Smooth muscle cell of the brain vasculature (primary cell): ENCODE data around the gene THUMPD3.
A peak's percentile ranks its signal among the peaks of the same experiment; 100 is the strongest.

Experiments used
- DNase-seq: peaks from one replicate; pipeline ENCODE4 v3.0.0-alpha.2; 2012; ENCODE audit warnings: low read depth, low spot score

The THUMPD3 gene

GRCh38 chr3:9362731-9363530 lies at the start of gene THUMPD3:
Gene THUMPD3 (plus strand): TSS chr3:9363054. CDS start chr3:9365069, 2,015 bp downstream.
- DNase-seq = peak; percentile 61

- no peak for DNase-seq
Measured at GRCh38 chr3:9314796-9315195, 48.1 kb upstream of the THUMPD3 start.

GRCh38 chr3:9316881-9317361 lies 45.9 kb upstream of the THUMPD3 start:
- peak; percentile 4 for DNase-seq

- no peak for DNase-seq
Measured at GRCh38 chr3:9322780-9323179, 40.1 kb upstream of the THUMPD3 start.

- DNase-seq = no peak
Measured at GRCh38 chr3:9324944-9325343, 37.9 kb upstream of the THUMPD3 start.

- DNase-seq = no peak
Measured at GRCh38 chr3:9327578-9327977, 35.3 kb upstream of the THUMPD3 start.

GRCh38 chr3:9330166-9330703 lies 32.6 kb upstream of the THUMPD3 start:
- no peak for DNase-seq

- no peak for DNase-seq
Measured at GRCh38 chr3:9331171-9331570, 31.7 kb upstream of the THUMPD3 start.

GRCh38 chr3:9332250-9333030 lies 30.4 kb upstream of the THUMPD3 start:
- no peak for DNase-seq

GRCh38 chr3:9339761-9340471 lies 22.9 kb upstream of the THUMPD3 start:
- no peak for DNase-seq

GRCh38 chr3:9340472-9340902 lies 22.4 kb upstream of the THUMPD3 start:
- no peak for DNase-seq

GRCh38 chr3:9342696-9343095 lies 20.2 kb upstream of the THUMPD3 start:
- no peak for DNase-seq

- DNase-seq = no peak
Measured at GRCh38 chr3:9343115-9343514, 19.7 kb upstream of the THUMPD3 start.

GRCh38 chr3:9345041-9345440 lies 17.8 kb upstream of the THUMPD3 start:
- no peak for DNase-seq

- no peak for DNase-seq
Measured at GRCh38 chr3:9346141-9346540, 16.7 kb upstream of the THUMPD3 start.

GRCh38 chr3:9347081-9347480 lies 15.8 kb upstream of the THUMPD3 start:
- DNase-seq = no peak

- DNase-seq = no peak
Measured at GRCh38 chr3:9347887-9348286, 15.0 kb upstream of the THUMPD3 start.

- DNase-seq = no peak
Measured at GRCh38 chr3:9349321-9350117, 13.3 kb upstream of the THUMPD3 start.

- DNase-seq = no peak
Measured at GRCh38 chr3:9351709-9352126, 11.1 kb upstream of the THUMPD3 start.

GRCh38 chr3:9352917-9353752 lies 9.7 kb upstream of the THUMPD3 start:
- DNase-seq = peak; percentile 49
